HG03571 (cell line): ENCODE results near the gene GHDC.
"Not testable (repeated sequence)": the region's sequence is repeated elsewhere in the genome, so short reads cannot be mapped to it uniquely, and the experiment has no call there.

Experiments used
- ATAC-seq: cut with Tn5 transposase; IDR thresholded peaks from one replicate; pipeline ENCODE4 v1.9.1; 2021; ENCODE audit not compliant: unreplicated experiment

The GHDC gene

DNA sequence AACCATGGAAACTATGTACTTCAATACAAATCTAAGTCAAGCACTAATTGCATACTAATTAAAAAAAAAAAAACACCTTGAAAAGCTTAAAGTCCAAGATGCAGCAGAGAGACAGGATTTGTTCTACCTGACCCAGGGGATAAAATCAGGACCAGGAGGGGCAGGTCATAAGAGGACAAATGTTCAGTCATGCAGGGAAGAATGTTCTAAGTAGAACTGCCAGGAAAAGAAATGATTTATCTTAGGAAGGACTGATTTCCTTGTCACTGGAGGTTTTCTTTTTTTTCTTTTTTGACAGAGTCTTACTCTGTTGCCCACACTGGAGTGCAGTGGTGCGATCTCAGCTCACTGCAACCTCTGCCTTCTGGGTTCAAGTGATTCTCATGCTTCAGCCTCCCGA is 9.1 kb upstream of the GHDC start:
- ATAC-seq = no peak

GRCh38 chr17:42202696-42203095 is 8.4 kb upstream of the GHDC start:
- no peak for ATAC-seq

DNA sequence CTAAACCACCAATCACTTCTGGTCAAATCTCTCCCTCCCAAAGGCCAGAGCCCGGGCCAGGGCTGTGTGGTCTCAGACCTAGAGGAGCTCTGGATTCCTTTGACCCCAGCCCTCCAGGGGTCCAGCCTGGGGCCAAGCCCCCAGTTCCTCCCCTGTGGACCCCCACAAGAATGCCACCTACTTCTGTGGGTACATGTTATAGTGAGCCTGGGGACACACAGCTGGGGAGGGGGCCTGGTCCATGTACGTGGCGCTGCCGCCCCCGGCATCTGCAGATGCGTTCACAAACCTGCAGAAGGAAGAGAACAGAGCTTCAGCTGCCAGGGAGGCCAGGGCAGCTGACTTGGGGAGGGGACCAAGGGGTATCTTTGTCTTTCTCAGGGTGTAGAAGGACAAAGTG is 7.9 kb upstream of the GHDC start:
- ATAC-seq = no peak

- no peak for ATAC-seq
Observed at GRCh38 chr17:42201458-42201772, 7.1 kb upstream of the GHDC start.

DNA sequence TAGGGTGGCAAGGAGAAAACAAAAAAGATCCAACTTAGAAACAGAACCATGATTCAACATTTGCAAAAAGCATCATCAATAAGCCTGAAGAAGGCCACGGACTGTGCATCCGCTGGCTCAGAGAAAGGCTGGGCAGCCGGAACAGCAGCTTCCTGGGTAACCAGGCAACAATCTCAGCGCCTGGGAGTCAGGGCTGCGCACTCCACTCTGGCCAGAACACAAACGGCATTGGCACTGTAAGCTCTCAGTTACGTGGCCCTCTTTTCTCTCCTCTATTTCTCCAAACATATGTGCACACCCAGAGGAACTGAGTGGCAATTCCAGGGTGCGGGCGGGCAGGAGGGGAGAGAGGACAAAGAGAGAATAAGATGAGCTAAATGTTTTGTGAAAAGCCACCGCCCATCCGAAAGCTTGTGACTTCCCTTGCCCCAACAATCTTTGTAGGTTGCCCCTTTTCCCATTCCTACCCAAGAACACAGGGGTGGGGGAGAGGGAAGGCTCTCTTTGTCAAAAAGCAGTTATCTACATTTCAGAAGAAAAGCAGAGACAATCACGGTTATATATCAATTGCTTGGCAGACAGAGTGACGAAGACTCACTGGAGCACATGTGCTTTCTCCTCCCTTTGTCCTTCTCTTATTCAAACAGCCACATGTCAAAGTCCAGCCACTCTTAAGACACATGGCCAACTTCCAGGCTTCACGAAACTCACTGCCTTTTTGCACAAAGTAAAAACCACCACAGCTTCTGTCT is 6.6 kb upstream of the GHDC start:
- no peak for ATAC-seq

- ATAC-seq = no peak
Observed at GRCh38 chr17:42199416-42200011, 5.2 kb upstream of the GHDC start.

DNA sequence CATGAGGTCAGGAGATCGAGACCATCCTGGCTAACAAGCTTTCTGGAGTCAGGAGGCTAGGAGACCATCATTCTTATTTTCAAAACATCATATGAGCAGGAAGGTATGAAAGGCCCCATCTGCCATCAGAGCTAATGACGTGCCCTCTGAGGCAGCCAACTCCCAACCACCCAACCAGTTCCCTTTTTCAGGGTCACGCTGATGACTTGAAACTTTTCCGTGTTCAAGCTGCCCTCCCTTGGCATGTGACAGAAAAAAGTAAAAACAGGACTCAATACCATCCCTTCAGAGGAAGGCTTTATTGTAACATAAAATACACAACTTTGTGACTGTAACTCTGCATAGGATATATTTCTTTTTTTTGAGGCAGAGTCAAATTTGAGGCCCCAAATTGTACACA is 4.6 kb upstream of the GHDC start:
- ATAC-seq = no peak

GRCh38 chr17:42197564-42198156 is 3.4 kb upstream of the GHDC start:
- no peak for ATAC-seq

- no peak for ATAC-seq
Observed at GRCh38 chr17:42193216-42193968, 902 bp downstream of the GHDC start.

- ATAC-seq = no peak
Observed at GRCh38 chr17:42192189-42193126, 1.8 kb downstream of the GHDC start.

DNA sequence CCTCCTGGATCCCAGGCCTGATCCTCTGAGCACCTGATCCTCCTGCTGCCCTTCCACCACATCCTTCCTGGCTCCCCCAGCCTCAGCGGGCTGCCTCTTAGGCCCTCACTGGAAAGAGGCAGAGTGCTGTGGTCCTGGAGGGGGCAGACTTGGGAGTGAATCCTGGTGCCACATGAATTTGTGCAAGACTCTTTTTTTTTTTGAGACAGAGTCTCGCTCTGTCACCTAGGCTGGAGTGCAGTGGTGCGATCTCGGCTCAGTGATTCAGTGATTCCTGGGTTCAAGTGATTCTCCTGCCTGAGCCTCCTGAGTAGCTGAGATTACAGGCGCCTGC is 3.1 kb downstream of the GHDC start:
- no peak for ATAC-seq

GRCh38 chr17:42190491-42191274 is 3.6 kb downstream of the GHDC start:
- ATAC-seq = no peak

DNA sequence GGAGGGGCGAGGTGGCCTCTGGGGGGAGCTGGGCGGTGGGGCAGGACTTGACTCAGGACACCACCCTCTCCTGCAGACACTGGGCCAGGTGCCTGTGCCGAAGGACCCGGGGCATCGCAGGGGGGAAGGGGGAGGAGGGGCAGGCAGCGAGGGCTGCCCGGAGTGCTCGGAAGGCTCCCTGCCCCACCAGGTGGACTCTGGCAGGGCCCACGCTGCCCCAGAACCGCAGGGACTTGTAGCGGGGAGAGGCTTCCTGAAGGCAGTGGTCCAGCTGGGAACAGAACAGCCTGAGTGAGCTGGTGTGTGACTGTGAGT is 4.7 kb downstream of the GHDC start:
- ATAC-seq = no peak

DNA sequence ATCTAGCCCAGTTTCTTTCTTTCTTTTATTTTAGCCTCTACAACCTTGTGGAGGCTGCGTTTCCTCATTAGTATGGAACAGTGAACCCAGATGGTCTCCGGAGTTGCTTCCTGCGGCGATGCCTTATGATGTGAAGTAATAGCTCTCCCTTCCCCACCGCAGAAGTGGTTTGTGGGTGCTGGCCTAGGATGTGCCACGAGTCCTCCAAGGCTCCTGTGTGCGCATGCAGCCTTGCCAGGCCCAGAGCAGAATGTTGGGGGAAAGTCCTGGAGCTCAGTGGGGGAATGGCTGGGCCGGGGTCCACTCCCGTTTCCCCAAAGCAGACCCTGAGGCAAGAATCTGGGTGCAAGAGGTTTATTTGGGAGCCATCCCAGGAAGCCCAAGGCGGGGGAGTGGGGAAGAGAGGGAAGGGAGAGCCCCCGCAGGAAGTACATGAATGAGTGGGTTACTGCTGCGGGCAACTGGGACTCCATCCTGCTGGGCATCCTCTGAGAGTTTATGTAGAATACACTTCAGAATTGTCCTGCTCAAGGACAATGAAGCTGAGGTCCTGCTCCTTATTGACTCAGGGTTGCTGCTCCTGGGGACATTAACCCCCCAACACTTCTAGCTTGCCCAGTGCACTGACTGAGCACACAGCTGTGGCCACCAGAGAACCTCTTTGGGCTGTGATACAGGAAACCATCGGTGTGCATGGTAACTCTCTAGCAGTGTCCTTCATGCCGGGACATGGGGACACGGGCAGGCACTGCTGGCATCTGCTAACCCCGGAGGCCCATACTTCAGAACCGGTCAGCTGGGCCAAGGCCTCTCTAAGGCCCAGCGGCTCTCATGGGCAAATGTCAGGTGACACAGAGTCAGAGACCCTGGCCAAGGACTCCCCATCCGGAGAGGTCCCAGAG is 5.3 kb downstream of the GHDC start:
- ATAC-seq = no peak

DNA sequence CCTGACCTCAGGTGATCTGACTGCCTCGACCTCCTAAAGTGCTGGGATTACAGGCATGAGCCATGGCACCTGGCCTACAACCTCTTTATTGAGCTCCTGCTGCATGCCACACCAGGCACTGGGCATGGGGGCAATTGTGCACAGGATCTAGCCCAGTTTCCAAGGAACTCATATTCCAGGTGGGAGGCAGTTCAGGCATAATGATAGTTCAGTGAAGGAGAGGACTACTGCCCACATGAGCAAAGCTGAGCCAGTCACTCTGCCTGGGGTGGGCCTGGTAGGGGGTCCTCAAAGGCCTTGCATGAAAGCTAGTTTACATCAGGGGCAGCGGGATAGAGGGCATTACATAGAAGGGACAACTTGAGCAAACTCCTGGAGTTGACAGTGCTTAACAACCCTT is 6.5 kb downstream of the GHDC start:
- ATAC-seq = no peak

- not testable (repeated sequence) for ATAC-seq
Observed at GRCh38 chr17:42186191-42186590, 8.1 kb downstream of the GHDC start.

- no peak for ATAC-seq
Observed at GRCh38 chr17:42185621-42185930, 8.7 kb downstream of the GHDC start.

GRCh38 chr17:42184713-42185620 is 9.3 kb downstream of the GHDC start, which contains the start of gene HCRT:
HCRT (minus strand) TSS chr17:42185452; CDS start chr17:42185365, 87 bp downstream.
- ATAC-seq = no peak
